Activated CD4-positive, alpha-beta T cell treated with anti-CD3 and anti-CD28 coated beads, Interleukin-2, amount 10 ng/mL, durations not matched to agents 24 days and 14 days (primary cell): ENCODE data around the gene GORASP1. TPM values are rescaled to one million over a fixed set of nuclear protein-coding genes. Genes with fewer than 3 reads are reported as not detected.
"Not testable (repeated sequence)": the region's sequence is repeated elsewhere in the genome, so short reads cannot be mapped to it uniquely, and the experiment has no call there.

Source experiments
- DNase-seq: peaks from one replicate; pipeline ENCODE4 v3.0.0; 2022
- H3K27ac Mint-ChIP-seq: one replicate; pipeline ENCODE4 v1.8.0; 2022; ENCODE audit warnings: mild to moderate bottlenecking, mixed read lengths
- H3K27me3 Mint-ChIP-seq: one replicate; pipeline ENCODE4 v1.8.0; 2022; ENCODE audit warnings: mixed read lengths
- H3K36me3 Mint-ChIP-seq: one replicate; pipeline ENCODE4 v1.8.0; 2022; ENCODE audit warnings: low read depth, mild to moderate bottlenecking, mixed read lengths
- H3K4me1 Mint-ChIP-seq: one replicate; pipeline ENCODE4 v1.8.0; 2021; ENCODE audit warnings: mixed read lengths
- H3K4me3 Mint-ChIP-seq: one replicate; pipeline ENCODE4 v1.8.0; 2022; ENCODE audit warnings: mild to moderate bottlenecking, moderate library complexity, mixed read lengths
- H3K9me3 Mint-ChIP-seq: one replicate; pipeline ENCODE4 v1.8.0; 2021; ENCODE audit warnings: mixed read lengths
- intact Hi-C: fragments of 100-400 bp; cut with micrococcal nuclease; formaldehyde crosslinking; loops from one replicate; pipeline ENCODE4 v1.15.1; 2023
- total RNA-seq: library from RNA; stranded (reverse); gene quantifications from 2 replicates; pipeline ENCODE4 v1.2.3, GENCODE V29; 2022

GORASP1 gene
- total RNA-seq, 1 donor from 2014 or later, result 32.1 TPM

DNA sequence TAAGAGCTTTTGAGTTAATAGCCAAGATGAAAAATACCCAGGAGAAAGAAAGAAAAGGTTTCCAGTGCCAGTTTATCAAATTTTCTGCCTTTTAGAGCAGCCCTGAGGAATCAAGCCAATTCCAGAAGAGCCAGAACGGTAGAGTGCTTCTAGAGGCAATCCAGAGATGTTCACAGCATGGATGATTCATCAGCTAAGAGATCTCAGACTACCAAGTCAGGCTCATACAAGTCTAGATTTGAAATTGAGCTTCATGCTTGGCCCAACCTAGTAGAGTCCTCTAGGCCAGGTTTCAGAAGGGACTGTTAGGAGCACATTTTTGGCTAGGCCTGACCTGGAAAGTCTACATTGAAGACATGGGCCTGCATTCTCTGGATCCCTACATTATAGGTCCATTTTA is 40.1 kb downstream of the GORASP1 start:
- peaks cover 32% of the 10 kb centered on the region for H3K36me3 Mint-ChIP-seq
- H3K27ac Mint-ChIP-seq, result no peak overlapping the region
- no peak for DNase-seq
- H3K4me1 Mint-ChIP-seq, result peaks cover 8% of the 10 kb centered on the region
- no peaks in the 10 kb centered on the region for H3K27me3 Mint-ChIP-seq
- intact Hi-C loops, result no loop called here
- H3K4me3 Mint-ChIP-seq, result no peak overlapping the region
- H3K9me3 Mint-ChIP-seq, result no peaks in the 10 kb centered on the region

DNA sequence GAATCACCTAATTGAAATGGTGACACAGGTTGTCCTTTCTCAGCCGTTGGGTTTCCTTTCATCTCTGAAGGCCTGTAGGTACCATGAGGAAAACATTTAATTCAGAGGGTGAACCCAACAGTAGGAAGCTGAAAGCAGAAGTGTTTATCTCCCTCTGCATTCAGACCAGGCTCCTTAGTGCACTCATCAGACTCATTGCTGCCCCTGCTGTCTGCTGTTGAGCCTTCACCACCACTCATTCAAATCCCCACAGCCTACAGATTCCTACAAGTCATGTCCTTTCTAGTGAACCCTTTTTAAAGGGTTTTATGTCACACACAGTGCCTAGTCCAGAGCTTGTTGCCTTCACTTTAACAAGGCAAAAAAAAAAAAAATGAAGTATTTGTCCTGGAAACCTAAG is 42.2 kb downstream of the GORASP1 start:
- Mint-ChIP-seq H3K27me3 (no peaks in the 10 kb centered on the region), H3K36me3 (peaks cover 28% of the 10 kb centered on the region), H3K4me3 (no peak overlapping the region), H3K9me3 (peaks cover 3% of the 10 kb centered on the region), H3K27ac (no peak overlapping the region), H3K4me1 (peaks cover 15% of the 10 kb centered on the region)
- DNase-seq, result peak; percentile 71
- intact Hi-C loops, result no loop called here

DNA sequence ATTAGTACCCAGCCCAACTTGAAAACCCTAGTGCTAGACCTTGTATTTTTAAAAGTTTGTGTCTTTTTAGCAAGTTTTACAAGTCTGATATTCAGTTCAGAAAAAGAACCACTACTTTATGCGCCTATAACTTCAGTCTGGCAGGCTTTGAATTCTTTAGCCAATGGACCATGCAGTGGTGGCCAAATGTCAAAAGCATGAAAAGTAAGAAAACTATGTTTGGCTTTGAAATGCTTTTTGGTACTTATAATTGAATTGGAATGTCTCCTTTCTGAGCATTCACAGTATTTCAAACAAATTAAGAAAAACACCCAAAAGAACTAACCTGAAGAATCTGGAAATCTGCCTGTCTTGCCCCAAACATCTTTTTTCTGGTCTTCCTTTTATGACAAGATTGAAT is 42.8 kb downstream of the GORASP1 start:
- Mint-ChIP-seq H3K4me1 (peaks cover 15% of the 10 kb centered on the region), H3K9me3 (peaks cover 3% of the 10 kb centered on the region), H3K27ac (no peak overlapping the region), H3K27me3 (no peaks in the 10 kb centered on the region), H3K4me3 (no peak overlapping the region), H3K36me3 (peaks cover 25% of the 10 kb centered on the region)
- DNase-seq, result no peak
- intact Hi-C loops, result no loop called here

DNA sequence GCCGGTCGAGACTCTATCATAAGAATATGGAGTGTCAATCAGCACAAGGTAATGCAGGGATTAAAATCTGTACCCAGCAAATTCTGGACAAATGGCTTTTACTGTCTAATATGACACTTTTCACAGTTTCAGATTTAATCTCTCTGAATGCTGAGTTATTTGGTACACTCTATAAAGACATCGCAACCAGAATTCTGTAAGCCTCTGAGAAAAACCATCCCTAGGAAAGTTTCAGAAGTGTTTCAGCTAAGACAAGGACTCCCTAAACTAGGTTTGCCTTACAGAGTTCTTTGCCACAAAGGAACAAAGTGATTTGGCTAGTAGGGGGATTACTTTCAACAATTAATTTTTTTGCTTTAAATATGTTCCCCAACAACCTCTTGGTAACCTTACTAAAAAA is 44.3 kb downstream of the GORASP1 start:
- intact Hi-C loops, result no loop called here
- no peak overlapping the region for H3K4me3 Mint-ChIP-seq
- DNase-seq, result no peak
- peaks cover 19% of the 10 kb centered on the region for H3K4me1 Mint-ChIP-seq
- H3K36me3 Mint-ChIP-seq, result peaks cover 25% of the 10 kb centered on the region
- no peak overlapping the region for H3K27ac Mint-ChIP-seq
- no peaks in the 10 kb centered on the region for H3K27me3 Mint-ChIP-seq
- peaks cover 3% of the 10 kb centered on the region for H3K9me3 Mint-ChIP-seq

DNA sequence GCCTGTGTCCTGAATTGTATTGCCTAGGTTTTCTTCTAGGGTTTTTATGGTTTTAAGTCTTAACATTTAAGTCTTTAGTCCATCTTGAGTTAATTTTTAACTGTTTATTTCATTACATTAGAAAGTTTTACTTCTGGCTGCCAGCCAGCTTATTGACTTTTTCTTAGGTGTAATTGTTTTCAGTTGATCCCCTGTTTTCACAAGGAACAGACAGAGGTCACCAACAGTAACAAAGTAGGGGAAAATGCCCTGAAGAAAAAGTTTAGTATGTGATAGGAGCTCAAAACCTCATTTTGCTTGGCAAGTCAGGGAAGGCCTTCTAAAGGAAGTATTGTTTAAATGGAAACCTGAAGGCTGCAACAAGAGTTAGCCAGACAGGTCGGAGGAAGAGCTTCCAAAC is 45.2 kb downstream of the GORASP1 start:
- H3K4me3 Mint-ChIP-seq, result no peak overlapping the region

DNA sequence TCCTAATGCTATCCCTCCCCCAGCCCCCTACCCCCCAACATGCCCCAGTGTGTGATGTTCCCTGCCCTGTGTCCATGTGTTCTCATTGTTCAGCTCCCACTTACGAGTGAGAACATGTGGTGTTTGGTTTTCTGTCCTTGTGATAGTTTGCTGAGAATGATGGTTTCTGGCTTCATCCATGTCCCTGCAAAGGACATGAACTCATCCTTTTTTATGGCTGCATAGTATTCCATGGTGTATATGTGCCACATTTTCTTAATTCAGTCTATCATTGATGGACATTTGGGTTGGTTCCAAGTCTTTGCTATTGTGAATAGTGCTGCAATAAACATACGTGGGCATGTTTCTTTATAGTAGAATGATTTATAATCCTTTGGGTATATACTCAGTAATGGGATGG is 46.2 kb downstream of the GORASP1 start:
- H3K27ac Mint-ChIP-seq, H3K4me3 Mint-ChIP-seq, H3K27me3 Mint-ChIP-seq, H3K9me3 Mint-ChIP-seq, intact Hi-C loops, DNase-seq: not testable (repeated sequence)
- Mint-ChIP-seq H3K4me1 (peaks cover 20% of the 10 kb centered on the region), H3K36me3 (peaks cover 17% of the 10 kb centered on the region)

More for the DNA sequence above, 45.2 kb downstream of the GORASP1 start:
- H3K27me3 Mint-ChIP-seq, result no peaks in the 10 kb centered on the region
- peaks cover 3% of the 10 kb centered on the region for H3K9me3 Mint-ChIP-seq
- no peak for DNase-seq
- H3K36me3 Mint-ChIP-seq, result peaks cover 23% of the 10 kb centered on the region
- H3K4me1 Mint-ChIP-seq, result peaks cover 19% of the 10 kb centered on the region
- H3K27ac Mint-ChIP-seq, result no peak overlapping the region
- intact Hi-C loops, result no loop called here

DNA sequence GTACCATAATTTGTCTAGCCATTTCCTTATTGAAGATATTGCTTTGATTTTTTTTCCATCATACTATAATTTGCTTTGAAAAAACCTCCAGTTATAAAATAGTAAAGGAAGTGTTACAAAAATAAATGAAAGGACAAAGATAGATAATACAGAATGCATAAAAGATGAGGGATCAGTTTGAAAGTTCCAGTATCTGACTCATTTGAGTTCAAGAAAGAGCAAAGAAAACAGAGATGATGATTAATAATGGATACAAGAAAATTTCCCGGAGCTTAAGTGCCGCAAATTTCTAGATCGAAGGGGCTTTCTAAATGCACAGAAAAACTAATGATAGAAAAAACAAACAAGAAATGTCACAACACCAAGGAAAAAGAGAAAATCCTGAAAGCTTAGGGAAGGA is 51.3 kb downstream of the GORASP1 start:
- Mint-ChIP-seq H3K27ac (no peak overlapping the region), H3K27me3 (no peaks in the 10 kb centered on the region), H3K4me1 (peaks cover 21% of the 10 kb centered on the region), H3K36me3 (peaks cover 10% of the 10 kb centered on the region), H3K4me3 (no peak overlapping the region), H3K9me3 (peaks cover 5% of the 10 kb centered on the region)
- intact Hi-C loops, result no loop called here
- no peak for DNase-seq

DNA sequence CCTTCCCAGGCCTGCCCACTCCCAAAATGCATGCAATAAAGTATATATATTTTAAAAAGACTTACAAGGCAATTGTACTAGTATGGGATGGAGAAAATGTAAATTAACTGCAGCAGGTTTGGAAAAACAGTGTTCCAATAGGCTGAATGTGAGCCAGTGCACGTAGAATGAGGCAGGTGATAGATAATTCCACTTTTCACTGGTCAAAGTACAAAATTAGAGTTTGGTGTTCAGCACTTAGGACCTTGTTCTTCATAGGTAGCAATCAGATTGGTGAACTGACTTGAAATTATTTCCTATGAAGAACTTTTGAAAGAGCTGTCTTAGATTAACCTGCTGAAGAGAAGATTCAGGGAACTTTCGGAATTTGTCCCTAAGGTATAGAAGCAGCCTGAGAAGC is 53.7 kb downstream of the GORASP1 start:
- Mint-ChIP-seq H3K4me3 (no peak overlapping the region), H3K9me3 (peaks cover 5% of the 10 kb centered on the region), H3K27ac (no peak overlapping the region), H3K36me3 (peaks cover 10% of the 10 kb centered on the region), H3K4me1 (peaks cover 22% of the 10 kb centered on the region), H3K27me3 (peaks cover 2% of the 10 kb centered on the region)
- intact Hi-C loops, result loop anchor here (5.0 kb wide), 1 partner anchor 329 kb away; the partner anchor contains the start of gene SLC25A38
- DNase-seq, result peak; percentile 44

DNA sequence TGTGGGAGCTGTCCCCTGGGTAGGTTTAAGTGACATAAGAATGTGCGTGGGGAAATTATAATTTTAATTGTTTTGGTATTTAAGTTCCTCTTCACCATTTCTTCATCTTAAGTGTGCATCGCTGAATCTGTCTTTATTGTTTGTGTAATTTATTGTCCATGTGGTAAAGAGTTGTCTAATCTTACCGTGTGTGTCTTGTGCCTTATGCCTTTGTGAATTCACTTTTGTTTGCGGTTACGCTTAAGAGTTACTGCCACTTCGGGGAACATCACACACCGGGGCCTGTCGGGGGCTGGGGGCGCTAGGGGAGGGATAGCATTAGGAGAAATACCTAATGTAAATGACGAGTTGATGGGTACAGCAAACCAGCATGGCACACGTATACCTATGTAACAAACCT is 54.8 kb downstream of the GORASP1 start:
- peak overlapping the region; percentile 92 for H3K4me3 Mint-ChIP-seq
- peaks cover 2% of the 10 kb centered on the region for H3K27me3 Mint-ChIP-seq
- peak; percentile 64 for DNase-seq

DNA sequence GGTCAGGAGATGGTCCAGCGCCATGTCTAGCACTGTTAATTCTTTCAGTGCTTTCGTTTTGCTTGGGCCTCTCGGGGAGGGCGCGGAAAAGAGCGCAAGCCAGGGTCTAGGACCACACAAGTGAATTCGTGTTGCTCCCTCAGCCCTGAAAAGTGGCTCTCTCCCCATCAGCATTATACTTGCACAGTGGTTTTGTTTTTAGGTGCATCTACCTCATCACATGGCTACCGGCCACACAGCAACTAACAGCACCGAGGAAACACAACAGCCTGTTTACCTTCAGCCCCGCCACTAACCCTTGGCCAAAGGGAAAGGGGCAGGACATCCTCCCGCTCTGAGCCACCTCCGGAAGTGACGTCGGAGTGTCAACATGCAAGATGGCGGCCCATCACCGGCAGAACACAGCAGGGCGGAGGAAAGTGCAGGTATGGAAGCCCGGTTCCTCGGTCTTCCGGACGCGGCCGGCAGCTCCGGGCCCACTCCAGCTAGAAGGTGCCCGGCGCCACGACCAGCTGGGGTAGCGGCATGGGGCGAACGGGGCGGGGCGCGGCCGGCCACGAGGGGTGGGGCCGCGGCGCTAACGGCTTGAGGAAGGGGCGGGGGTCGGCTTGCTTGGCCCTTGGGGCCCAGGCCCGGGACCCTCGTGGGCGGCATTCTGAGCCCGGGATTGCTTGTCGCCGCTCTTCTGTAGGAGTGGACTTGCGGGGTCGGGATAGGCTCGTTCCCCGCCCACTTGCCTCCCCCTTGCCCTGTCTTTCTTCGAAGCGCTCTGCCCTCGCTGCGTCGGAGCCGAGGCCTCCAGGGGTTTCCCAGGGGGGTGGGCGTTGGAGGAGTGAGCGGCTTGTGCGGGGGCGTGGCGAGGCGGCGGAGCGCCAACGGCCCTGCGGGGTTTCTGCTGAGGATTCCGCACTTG is 55.5 kb downstream of the GORASP1 start, which contains the start of the genes SCN11A and WDR48:
Gene SCN11A, minus strand, starts transcription at position 296 of the 913 bp plus-strand sequence. CDS start 101,582 bp downstream, outside the sequence.
Gene WDR48, plus strand, starts transcription at position 368 of the 913 bp plus-strand sequence. Its CDS starts 10 bp downstream, at position 378.
- H3K27me3 Mint-ChIP-seq, result peaks cover 2% of the 10 kb centered on the region
- H3K4me1 Mint-ChIP-seq, result peaks cover 22% of the 10 kb centered on the region
- peak within 1 kb of the TSS; percentile 92 for H3K4me3 Mint-ChIP-seq
- peak; percentile 98 for DNase-seq
- intact Hi-C loops, result loop anchor here (1.0 to 5.0 kb wide), 3 partner anchors 55 to 354 kb away; partner anchors contain the start of genes GORASP1, RPSA, SLC25A38 and TTC21A
- peaks cover 5% of the 10 kb centered on the region for H3K36me3 Mint-ChIP-seq
- H3K27ac Mint-ChIP-seq, result peak within 1 kb of the TSS; percentile 96
- H3K9me3 Mint-ChIP-seq, result peaks cover 5% of the 10 kb centered on the region

More for the DNA sequence above, 54.8 kb downstream of the GORASP1 start:
- Mint-ChIP-seq H3K36me3 (peaks cover 7% of the 10 kb centered on the region), H3K27ac (peak overlapping the region; percentile 96), H3K4me1 (peaks cover 22% of the 10 kb centered on the region), H3K9me3 (peaks cover 5% of the 10 kb centered on the region)
- intact Hi-C loops, result loop anchor here (5.0 kb wide), 1 partner anchor 330 kb away; the partner anchor contains the start of gene SLC25A38

DNA sequence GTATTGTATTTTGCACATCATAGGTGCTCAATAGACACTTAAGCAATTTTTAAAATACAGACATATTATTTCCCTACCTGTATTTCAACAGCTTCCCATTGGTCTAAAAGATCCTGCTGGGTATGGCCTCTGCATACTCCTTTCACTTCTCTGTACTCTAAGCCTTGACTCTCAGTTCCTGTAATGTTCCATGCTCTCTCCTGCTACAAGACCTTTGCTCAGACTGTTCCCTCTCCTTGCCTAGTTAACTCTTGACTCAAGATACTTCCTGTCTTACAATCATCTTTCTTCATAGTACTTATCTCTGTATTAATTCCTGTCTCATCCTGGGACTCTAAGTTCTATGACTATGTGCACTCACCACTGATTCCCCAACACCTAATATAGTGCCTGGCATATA is 57.4 kb downstream of the GORASP1 start:
- intact Hi-C loops, result loop anchor here (5.0 kb wide), 1 partner anchor 332 kb away; the partner anchor contains the start of gene SLC25A38
- peak; percentile 41 for DNase-seq
- Mint-ChIP-seq H3K36me3 (peaks cover 5% of the 10 kb centered on the region), H3K4me1 (peaks cover 20% of the 10 kb centered on the region), H3K27ac (no peak overlapping the region), H3K4me3 (no peak overlapping the region), H3K9me3 (peaks cover 5% of the 10 kb centered on the region), H3K27me3 (peaks cover 6% of the 10 kb centered on the region)
